KOPT-K1 (cell line): ENCODE results near the gene BCAT1.
A peak's percentile ranks its signal among the peaks of the same experiment; 100 is the strongest.

Experiments
- H3K27ac ChIP-seq: fragments of 200-600 bp; sonication (generic); 2 replicates; pipeline ENCODE4 v1.5.1; 2016; ENCODE audit warnings: antibody characterized with exemption, mild to moderate bottlenecking, low read depth, low read length; ENCODE audit not compliant: poor library complexity, severe bottlenecking
- H3K36me3 ChIP-seq: fragments of 200-600 bp; sonication (generic); 2 replicates; pipeline ENCODE4 v1.5.1; 2017; ENCODE audit warnings: antibody characterized with exemption, mild to moderate bottlenecking, low read length, moderate library complexity; ENCODE audit not compliant: insufficient read depth
- H3K9me3 ChIP-seq: fragments of 200-600 bp; sonication (generic); 2 replicates; pipeline ENCODE4 v1.5.1; 2017; ENCODE audit warnings: antibody characterized with exemption, low read length, mild to moderate bottlenecking; ENCODE audit not compliant: insufficient read depth, poor library complexity, severe bottlenecking

The BCAT1 gene

GRCh38 chr12:24948757-24949722 lies at the start of gene BCAT1:
Gene BCAT1, minus strand, starts transcription at chr12:24949101. Its CDS starts 169 bp downstream, at chr12:24948932.
- Histone ChIP-seq H3K9me3 (no peaks in the 10 kb centered on the region), H3K27ac (peak within 1 kb of the TSS; percentile 60), H3K36me3 (no peaks in the 10 kb centered on the region; the same call in 1 of the 2 replicates)

- Histone ChIP-seq H3K27ac (no peak overlapping the region), H3K9me3 (no peaks in the 10 kb centered on the region), H3K36me3 (no peaks in the 10 kb centered on the region)
These were observed 49.2 kb upstream of the BCAT1 start for GRCh38 chr12:24997970-24998582.

- Histone ChIP-seq H3K27ac (no peak overlapping the region), H3K9me3 (no peaks in the 10 kb centered on the region), H3K36me3 (no peaks in the 10 kb centered on the region)
These were observed 48.6 kb upstream of the BCAT1 start for GRCh38 chr12:24997496-24997895.

GRCh38 chr12:24996820-24997219 lies 47.9 kb upstream of the BCAT1 start:
- Histone ChIP-seq H3K36me3 (no peaks in the 10 kb centered on the region), H3K9me3 (no peaks in the 10 kb centered on the region), H3K27ac (no peak overlapping the region)

GRCh38 chr12:24996102-24996797 lies 47.3 kb upstream of the BCAT1 start:
- Histone ChIP-seq H3K27ac (no peak overlapping the region), H3K36me3 (no peaks in the 10 kb centered on the region), H3K9me3 (no peaks in the 10 kb centered on the region)

- H3K9me3 ChIP-seq = no peaks in the 10 kb centered on the region
- H3K36me3 ChIP-seq = no peaks in the 10 kb centered on the region
- H3K27ac ChIP-seq = no peak overlapping the region
These were observed 44.9 kb upstream of the BCAT1 start for GRCh38 chr12:24993793-24994192.

- Histone ChIP-seq H3K9me3 (no peaks in the 10 kb centered on the region), H3K36me3 (no peaks in the 10 kb centered on the region), H3K27ac (no peak overlapping the region)
These were observed 42.5 kb upstream of the BCAT1 start for GRCh38 chr12:24991209-24992049.

- Histone ChIP-seq H3K27ac (no peak overlapping the region), H3K36me3 (no peaks in the 10 kb centered on the region), H3K9me3 (no peaks in the 10 kb centered on the region)
These were observed 40.3 kb upstream of the BCAT1 start for GRCh38 chr12:24989216-24989615.

- H3K36me3 ChIP-seq = no peaks in the 10 kb centered on the region
- H3K9me3 ChIP-seq = no peaks in the 10 kb centered on the region
- no peak overlapping the region for H3K27ac ChIP-seq
These were observed 33.3 kb upstream of the BCAT1 start for GRCh38 chr12:24982250-24982649.

GRCh38 chr12:24979976-24980730 lies 31.3 kb upstream of the BCAT1 start:
- Histone ChIP-seq H3K36me3 (no peaks in the 10 kb centered on the region), H3K27ac (no peak overlapping the region), H3K9me3 (no peaks in the 10 kb centered on the region)

GRCh38 chr12:24979329-24979728 lies 30.4 kb upstream of the BCAT1 start:
- Histone ChIP-seq H3K9me3 (no peaks in the 10 kb centered on the region), H3K27ac (no peak overlapping the region)

GRCh38 chr12:24977711-24978110 lies 28.8 kb upstream of the BCAT1 start:
- H3K27ac ChIP-seq = no peak overlapping the region
- no peaks in the 10 kb centered on the region for H3K36me3 ChIP-seq
- H3K9me3 ChIP-seq = no peaks in the 10 kb centered on the region

More at GRCh38 chr12:24979329-24979728, 30.4 kb upstream of the BCAT1 start:
- H3K36me3 ChIP-seq = no peaks in the 10 kb centered on the region

GRCh38 chr12:24977060-24977459 lies 28.2 kb upstream of the BCAT1 start:
- H3K9me3 ChIP-seq = no peaks in the 10 kb centered on the region
- no peak overlapping the region for H3K27ac ChIP-seq
- H3K36me3 ChIP-seq = no peaks in the 10 kb centered on the region

- Histone ChIP-seq H3K9me3 (no peaks in the 10 kb centered on the region), H3K36me3 (no peaks in the 10 kb centered on the region), H3K27ac (no peak overlapping the region)
These were observed 26.5 kb upstream of the BCAT1 start for GRCh38 chr12:24975425-24975824.
